ENCODE results near the gene DKK3.

DKK3 gene

DNA sequence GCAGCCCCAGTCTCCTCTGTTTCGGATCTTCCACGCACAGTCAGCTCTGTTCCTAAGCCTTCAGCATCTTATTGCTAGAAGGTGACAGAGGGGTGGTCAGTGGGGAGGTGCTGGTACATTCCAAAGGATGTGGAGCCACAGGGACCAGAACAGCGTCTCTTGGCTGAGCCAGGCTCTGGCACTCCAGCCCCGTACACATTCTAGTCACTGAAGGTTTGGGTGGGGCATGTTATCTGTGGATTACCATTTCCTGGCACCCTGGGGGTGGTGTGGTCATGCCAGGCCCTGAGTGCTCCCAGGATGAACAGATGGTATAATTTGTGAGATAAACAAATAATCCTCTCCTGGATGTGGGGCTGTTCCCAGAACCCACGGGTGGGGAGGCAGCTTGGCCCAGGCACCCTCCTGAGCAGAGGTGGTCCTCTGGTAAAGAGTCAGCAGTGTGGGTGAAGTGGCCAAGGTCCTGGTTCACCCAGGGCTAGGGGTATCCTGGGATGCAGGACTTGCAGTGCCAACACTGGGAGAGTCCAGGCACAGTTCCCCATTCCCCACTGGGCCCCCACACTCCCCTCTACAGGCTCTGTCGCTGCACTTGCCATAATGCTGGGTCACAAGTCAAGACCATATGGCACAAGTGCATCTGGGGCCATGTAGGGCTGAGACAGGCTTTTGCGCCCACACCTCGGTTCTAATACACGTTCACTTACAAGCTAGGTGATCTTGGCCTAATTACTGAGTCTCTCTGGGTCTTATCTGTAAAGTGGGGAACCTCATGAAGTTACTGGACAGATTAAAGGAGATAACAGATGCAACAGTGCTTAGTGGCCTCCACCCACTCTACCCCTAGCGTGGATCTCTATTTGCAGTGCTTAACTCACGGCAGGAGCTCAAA, 33.0 kb downstream of the DKK3 start:
- no peaks in the 10 kb centered on the region for H3F3A ChIP-seq (ENCODE audit: insufficient read depth)

GRCh38 chr11:11973866-11974265, 34.6 kb downstream of the DKK3 start:
- TF ChIP-seq EZH2phosphoT487 (conservative IDR thresholded peaks at IDR 0.05; ENCODE audit: low read length): no peak
- no peak for TF ChIP-seq CTCF (IDR thresholded peaks at IDR 0.05; ENCODE audit: insufficient read depth, low read length, poor library complexity, severe bottlenecking)
- no peak overlapping the region for H3K4me2 ChIP-seq (ENCODE audit: low read depth, low read length, poor library complexity, severe bottlenecking)
- no peaks in the 10 kb centered on the region for H3F3A ChIP-seq (ENCODE audit: insufficient read depth)
- no peaks in the 10 kb centered on the region for H4K20me1 ChIP-seq (ENCODE audit: low read depth, low read length)
- no peaks in the 10 kb centered on the region for H3K9me2 ChIP-seq (replicated peaks; ENCODE audit: insufficient read depth, low read length)
- no peaks in the 10 kb centered on the region for H3K36me3 ChIP-seq (ENCODE audit: low read length)
- H3K27me3 ChIP-seq (ENCODE audit: low read length): no peaks in the 10 kb centered on the region
- no peaks in the 10 kb centered on the region for H3K79me2 ChIP-seq (ENCODE audit: insufficient read depth, low read length)
- H3K9ac ChIP-seq (ENCODE audit: low read length): no peak overlapping the region
- H3K27ac ChIP-seq (ENCODE audit: low read depth, low read length): no peak overlapping the region
- no peak overlapping the region for H2AFZ ChIP-seq (ENCODE audit: low read depth, low read length, severe bottlenecking)
- no peak overlapping the region for H3K4me3 ChIP-seq (ENCODE audit: insufficient read depth, low read length, poor library complexity, severe bottlenecking)
- no peaks in the 10 kb centered on the region for H3K9me3 ChIP-seq (ENCODE audit: insufficient read depth, low read length)

More for the DNA sequence above, 33.0 kb downstream of the DKK3 start:
- TF ChIP-seq CTCF (IDR thresholded peaks at IDR 0.05; ENCODE audit: insufficient read depth, low read length, poor library complexity, severe bottlenecking) (no peak), EZH2phosphoT487 (conservative IDR thresholded peaks at IDR 0.05; ENCODE audit: low read length) (no peak)
- Histone ChIP-seq H3K9me2 (replicated peaks; ENCODE audit: insufficient read depth, low read length) (no peaks in the 10 kb centered on the region), H4K20me1 (ENCODE audit: low read depth, low read length) (no peaks in the 10 kb centered on the region), H3K36me3 (ENCODE audit: low read length) (no peaks in the 10 kb centered on the region), H3K27me3 (ENCODE audit: low read length) (no peaks in the 10 kb centered on the region), H2AFZ (ENCODE audit: low read depth, low read length, severe bottlenecking) (no peak overlapping the region), H3K9ac (ENCODE audit: low read length) (no peak overlapping the region), H3K4me3 (ENCODE audit: insufficient read depth, low read length, poor library complexity, severe bottlenecking) (no peak overlapping the region), H3K79me2 (ENCODE audit: insufficient read depth, low read length) (no peaks in the 10 kb centered on the region), H3K9me3 (ENCODE audit: insufficient read depth, low read length) (no peaks in the 10 kb centered on the region), H3K27ac (ENCODE audit: low read depth, low read length) (no peak overlapping the region), H3K4me2 (ENCODE audit: low read depth, low read length, poor library complexity, severe bottlenecking) (no peak overlapping the region)

- H3K27ac ChIP-seq (ENCODE audit: low read depth, low read length): no peak overlapping the region
- H3K4me2 ChIP-seq (ENCODE audit: low read depth, low read length, poor library complexity, severe bottlenecking): no peak overlapping the region
- no peaks in the 10 kb centered on the region for H3K9me3 ChIP-seq (ENCODE audit: insufficient read depth, low read length)
Measured at GRCh38 chr11:11973361-11973800, 35.0 kb downstream of the DKK3 start.

More at GRCh38 chr11:11973361-11973800, 35.0 kb downstream of the DKK3 start:
- TF ChIP-seq CTCF (IDR thresholded peaks at IDR 0.05; ENCODE audit: insufficient read depth, low read length, poor library complexity, severe bottlenecking) (no peak), EZH2phosphoT487 (conservative IDR thresholded peaks at IDR 0.05; ENCODE audit: low read length) (no peak)
- H3K79me2 ChIP-seq (ENCODE audit: insufficient read depth, low read length): no peaks in the 10 kb centered on the region
- no peaks in the 10 kb centered on the region for H3K9me2 ChIP-seq (replicated peaks; ENCODE audit: insufficient read depth, low read length)
- H3K4me3 ChIP-seq (ENCODE audit: insufficient read depth, low read length, poor library complexity, severe bottlenecking): no peak overlapping the region
- H4K20me1 ChIP-seq (ENCODE audit: low read depth, low read length): no peaks in the 10 kb centered on the region
- no peak overlapping the region for H3K9ac ChIP-seq (ENCODE audit: low read length)
- H3K27me3 ChIP-seq (ENCODE audit: low read length): no peaks in the 10 kb centered on the region
- H3F3A ChIP-seq (ENCODE audit: insufficient read depth): no peaks in the 10 kb centered on the region
- no peaks in the 10 kb centered on the region for H3K36me3 ChIP-seq (ENCODE audit: low read length)
- H2AFZ ChIP-seq (ENCODE audit: low read depth, low read length, severe bottlenecking): no peak overlapping the region
